HFF-Myc (cell line): ENCODE data around the gene FEN1.

Experiments used
- DNase-seq: peaks from one replicate; pipeline ENCODE4 v3.0.0-alpha.2; 2011; ENCODE audit warnings: low read depth; ENCODE audit errors: extremely low read depth
- H3K4me3 ChIP-seq: replicated peaks from 2 replicates; pipeline ENCODE4 v1.5.1; 2011; ENCODE audit warnings: low read depth, mild to moderate bottlenecking, control low read depth, low read length
- CTCF ChIP-seq: IDR thresholded peaks from 2 replicates; pipeline ENCODE4 v1.5.1; 2012; ENCODE audit warnings: mild to moderate bottlenecking, low read depth, low read length, control low read depth; ENCODE audit errors: missing control alignments

The FEN1 gene

GRCh38 chr11:61760946-61761345, 31.8 kb upstream of the FEN1 start:
- DNase-seq = no peak
- no peak overlapping the region for H3K4me3 ChIP-seq
- no peak for TF ChIP-seq CTCF

- DNase-seq = no peak
- no peak overlapping the region for H3K4me3 ChIP-seq
- TF ChIP-seq CTCF = no peak
Observed at GRCh38 chr11:61761440-61762222, 31.1 kb upstream of the FEN1 start.

GRCh38 chr11:61762223-61762615, 30.5 kb upstream of the FEN1 start:
- no peak overlapping the region for H3K4me3 ChIP-seq
- no peak for DNase-seq
- TF ChIP-seq CTCF = no peak

GRCh38 chr11:61762798-61763197, 29.9 kb upstream of the FEN1 start:
- TF ChIP-seq CTCF = no peak
- no peak overlapping the region for H3K4me3 ChIP-seq
- DNase-seq = no peak

- TF ChIP-seq CTCF = no peak
- no peak for DNase-seq
- H3K4me3 ChIP-seq = no peak overlapping the region
Observed at GRCh38 chr11:61763930-61764605, 28.6 kb upstream of the FEN1 start.

GRCh38 chr11:61764606-61765260, 28.0 kb upstream of the FEN1 start:
- no peak for TF ChIP-seq CTCF
- no peak overlapping the region for H3K4me3 ChIP-seq
- DNase-seq = no peak
